HG02759 (cell line): Measurements from ENCODE around the gene ZFPM1.
A peak's percentile ranks its signal among the peaks of the same experiment; 100 is the strongest.

Experiments
- ATAC-seq: cut with Tn5 transposase; IDR thresholded peaks from one replicate; pipeline ENCODE4 v1.9.1; 2021; ENCODE audit warnings: mild to moderate bottlenecking, moderate library complexity; ENCODE audit not compliant: unreplicated experiment

ZFPM1 gene

DNA sequence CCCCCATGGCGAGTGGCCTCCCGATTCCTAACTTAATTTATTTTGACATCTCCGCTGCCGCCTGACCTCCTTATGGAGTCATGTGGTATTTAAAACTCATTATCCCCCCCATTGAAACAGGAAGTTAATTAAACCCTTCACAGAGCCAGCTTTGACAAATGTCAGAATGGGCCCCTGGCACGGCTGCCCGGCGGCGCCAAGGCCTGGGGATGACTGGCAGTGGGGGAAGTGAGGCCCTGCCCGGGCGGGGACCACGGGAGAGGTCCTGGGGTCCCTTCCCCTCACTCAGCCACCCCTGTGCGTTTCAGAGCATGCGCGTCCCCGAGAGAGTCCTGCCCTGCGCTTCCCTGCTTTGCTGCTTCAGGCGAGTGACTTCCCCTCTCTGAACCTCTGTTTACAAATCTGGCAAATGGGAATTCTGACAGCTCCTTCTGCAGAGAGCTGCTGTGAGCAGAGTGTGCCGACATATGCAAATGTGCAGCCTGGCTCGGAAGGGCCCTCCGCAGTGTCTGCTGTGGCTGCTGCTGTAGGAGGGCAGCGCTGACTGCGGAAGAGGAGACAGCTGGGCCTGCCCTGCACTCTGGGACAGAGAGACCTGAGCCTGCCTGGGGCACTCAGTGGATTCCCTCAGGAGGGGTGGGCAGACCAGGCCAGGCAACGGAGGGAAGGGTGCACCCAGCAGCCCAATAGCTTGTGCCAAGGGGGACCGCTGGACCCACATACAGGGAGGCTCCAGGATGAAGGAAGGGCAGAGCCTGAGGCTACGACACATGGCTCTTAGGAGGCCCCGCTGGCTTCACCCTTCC is 4.4 kb upstream of the ZFPM1 start:
- ATAC-seq: no peak

DNA sequence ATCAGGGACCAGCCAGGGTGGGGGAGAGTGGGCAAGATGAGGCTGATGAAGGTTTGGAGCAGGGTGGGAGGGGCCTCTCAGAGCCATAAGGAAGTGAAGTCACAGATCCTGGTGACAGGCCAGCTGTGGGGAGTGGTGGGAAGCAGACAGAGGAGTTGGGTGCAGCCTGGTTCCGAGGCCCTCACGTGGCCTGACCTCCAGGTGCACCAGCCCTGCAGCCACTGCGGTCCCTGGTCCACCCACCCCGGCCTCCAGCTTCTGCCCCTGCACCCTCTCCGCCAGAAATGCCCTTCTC is 3.9 kb upstream of the ZFPM1 start:
- no peak for ATAC-seq

DNA sequence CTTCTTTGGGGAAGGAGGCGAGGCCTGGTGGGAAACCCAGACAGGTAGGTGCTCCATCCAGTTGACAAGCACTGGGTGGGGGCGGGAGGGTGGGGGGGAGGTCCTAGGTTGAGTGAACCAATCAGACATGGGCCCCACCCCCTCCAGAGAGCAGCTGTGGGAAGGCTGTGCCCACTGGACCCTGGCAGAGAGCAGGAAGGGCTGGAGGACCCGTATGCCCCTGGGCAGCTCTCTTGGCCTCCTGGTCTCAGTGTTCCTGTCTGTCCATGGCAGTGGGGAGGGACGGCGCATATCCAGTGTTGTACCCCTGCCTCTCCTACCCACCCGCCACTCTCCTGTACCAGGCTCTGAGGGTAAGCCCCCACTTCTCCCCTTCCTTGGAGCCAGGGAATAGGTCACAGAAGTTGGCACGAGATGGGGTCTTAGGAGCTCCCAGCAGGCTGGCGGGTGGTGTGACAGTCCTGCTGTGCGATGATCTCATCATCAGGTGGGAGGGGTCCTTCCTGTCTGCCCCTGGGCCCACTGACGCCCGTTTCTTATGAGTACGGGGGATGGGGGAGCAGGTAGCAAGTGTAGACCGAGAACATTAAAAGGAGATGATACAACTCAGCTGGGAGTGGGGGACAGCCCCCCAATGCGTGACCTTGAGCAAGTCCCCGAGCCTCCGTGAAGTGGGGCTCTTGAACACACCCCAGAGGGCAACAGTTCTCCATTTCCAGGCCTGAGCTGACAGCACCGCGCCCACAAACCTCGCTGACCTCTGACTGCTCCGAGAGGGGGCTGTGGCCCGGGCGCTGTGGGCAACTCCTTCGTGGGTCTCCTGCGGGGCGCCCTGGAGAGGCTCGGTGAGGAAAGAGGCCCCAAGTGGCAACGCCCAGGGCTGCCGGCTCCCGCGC is 1.2 kb upstream of the ZFPM1 start:
- ATAC-seq: no peak

DNA sequence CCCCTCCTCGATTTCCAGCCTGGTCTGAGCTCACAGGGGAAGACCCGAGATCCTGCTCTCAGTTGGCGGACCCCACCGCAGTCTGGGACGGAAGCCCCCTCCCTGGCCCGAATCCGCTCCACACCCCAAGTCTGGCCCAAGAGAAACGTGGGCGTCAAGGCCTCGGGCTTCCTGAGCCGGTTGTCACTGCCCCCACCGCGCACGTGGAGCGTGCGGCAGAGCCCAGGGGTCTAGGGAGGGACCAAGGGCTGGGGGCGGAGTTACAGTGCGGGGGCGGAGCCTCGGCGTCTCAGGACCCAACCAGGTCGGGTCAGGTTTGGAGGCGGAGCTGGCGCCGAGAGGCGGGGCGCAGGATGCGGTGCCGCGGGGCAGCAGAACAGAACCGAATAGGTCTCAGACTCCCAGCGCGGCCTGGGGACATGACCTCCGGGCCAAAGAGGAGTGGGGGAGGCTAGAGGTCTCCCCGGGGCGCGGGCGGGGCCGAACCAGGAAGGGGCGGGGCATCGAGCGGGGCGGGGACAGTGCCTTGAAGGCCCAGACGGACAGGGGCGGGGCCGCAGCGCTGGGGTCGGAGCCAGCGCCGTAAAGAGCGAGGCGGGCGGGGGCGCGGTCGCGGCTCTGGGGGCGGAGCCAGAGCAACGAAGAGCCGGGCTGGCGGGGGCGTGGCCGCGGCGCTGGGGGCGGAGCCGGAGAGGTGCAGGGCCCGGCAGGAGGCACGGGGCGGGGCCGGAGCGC is 431 bp upstream of the ZFPM1 start:
- peak; percentile 66 for ATAC-seq

DNA sequence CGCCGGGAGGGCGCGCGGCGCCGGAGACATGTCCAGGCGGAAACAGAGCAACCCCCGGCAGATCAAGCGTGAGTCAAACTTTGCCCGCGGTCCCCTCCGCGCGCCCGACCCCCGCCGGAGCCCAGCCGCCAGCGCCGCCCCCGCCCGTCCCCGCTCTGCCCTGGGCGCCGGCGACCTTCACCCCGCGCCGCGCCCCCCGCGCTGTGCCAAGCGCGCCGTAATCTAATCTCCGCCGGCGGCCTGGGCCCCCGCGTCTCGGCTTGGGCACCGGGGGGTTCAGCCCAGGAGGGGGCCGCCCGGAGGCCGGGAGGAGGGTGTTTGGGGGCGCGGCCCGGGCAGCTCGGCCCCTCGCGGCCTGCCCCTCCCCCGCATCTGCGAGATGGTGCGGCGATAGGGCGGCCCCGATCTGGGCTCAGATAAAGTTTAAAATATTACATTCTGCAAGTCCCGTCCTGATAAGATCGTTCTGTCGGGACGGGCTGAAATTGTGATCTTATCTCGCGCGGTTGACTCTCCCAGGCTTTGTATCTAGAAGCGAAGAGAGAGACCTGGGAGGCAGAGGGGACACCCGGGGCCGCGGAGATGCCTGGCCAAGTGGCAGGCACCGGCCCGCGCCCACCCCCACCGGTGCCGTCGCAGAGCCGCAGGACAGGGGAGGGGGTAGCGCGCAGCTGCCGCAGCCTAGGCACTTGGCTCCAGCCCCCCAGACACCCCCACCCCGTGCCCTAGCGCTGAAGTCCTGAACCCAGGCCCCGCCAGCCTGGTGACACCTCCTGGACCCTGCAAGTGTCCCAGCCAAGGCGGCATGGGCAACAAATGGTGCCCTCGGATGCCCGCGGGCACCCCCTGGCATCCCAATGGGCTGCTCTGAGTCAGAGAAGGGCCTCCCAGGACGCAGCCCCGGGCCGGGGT is 787 bp downstream of the ZFPM1 start:
- ATAC-seq: peak; percentile 3

DNA sequence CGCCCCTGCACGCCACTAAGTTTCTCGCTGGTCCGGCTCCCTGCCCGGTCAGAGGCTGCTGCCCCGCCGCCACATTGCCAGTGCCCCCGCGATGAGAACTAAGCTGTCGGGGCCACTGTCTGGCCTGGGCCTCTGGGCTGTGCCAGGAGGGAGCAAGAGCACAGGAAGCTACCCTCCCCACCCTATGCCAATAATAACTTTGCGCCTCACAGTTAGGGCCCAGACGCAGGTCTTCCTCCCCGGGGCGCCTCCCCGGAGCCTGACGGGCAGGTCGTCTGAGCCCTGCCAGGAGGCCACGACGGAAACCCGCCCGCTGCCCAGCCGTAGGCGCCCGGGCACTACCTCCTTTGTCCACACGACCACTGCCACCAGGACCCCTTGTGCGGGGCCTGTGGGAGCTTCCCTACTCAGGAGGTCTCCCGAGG is 1.5 kb downstream of the ZFPM1 start:
- ATAC-seq: no peak

GRCh38 chr16:88455610-88456355 is 2.7 kb downstream of the ZFPM1 start:
- ATAC-seq: no peak

- ATAC-seq: no peak
These were observed 3.5 kb downstream of the ZFPM1 start for GRCh38 chr16:88456356-88457292.

- no peak for ATAC-seq
These were observed 5.1 kb downstream of the ZFPM1 start for GRCh38 chr16:88458039-88458772.

DNA sequence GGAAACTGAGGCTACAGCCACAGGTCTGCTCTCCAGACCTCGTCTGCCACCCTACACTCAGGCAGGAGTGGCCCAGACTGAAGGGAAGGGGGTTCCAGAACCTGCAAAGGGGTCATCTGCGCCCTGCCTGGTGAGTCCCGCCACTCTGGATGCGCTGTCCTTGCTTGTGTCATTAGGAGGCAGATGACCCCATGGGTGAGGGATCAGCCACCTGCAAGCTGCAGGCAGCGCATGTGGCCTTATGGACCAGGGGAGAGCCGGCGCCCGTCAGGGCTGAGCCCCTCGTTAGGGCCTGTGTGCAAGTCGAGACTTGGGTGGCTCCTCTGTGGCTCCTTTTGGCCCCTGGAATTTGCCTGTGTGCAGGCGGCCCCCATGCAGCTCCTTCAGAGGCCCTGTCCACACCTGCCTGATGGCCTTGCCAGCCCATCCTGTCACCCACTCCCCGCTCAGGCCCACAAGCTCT is 5.7 kb downstream of the ZFPM1 start:
- no peak for ATAC-seq

DNA sequence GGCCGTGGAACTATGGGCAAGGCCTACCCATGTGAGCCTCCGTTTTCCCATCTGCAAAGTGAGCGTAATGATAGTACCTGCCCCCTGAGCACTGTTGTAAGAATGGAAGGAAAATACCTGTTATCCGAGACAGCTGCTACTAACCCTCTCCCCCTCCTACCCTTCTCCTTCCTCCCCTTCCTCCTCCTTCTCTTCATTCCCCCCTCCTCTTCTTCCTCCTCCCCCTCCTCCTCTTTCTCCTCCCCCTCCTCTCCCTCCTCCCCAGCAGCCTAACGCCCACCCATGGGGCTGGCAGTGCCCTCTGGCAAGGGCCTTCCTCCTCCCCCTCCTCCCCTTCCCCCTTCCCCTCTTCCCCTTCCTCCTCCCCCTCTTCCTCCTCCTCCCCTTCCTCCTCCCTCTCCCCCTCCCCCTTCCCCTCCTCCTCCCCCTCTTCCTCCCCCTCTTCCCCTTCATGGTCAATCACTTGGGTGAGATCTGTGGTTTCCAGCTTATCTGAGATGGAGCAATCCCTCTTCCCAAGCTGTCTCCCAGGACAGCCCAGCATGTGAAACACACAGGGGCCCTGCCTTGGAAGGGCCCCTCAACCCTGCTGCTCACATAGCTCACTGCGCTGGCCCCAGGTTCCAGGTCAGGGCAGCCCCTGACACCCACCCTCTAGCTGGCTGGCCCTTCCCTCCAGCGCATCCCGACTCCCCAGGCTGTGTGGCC is 6.4 kb downstream of the ZFPM1 start:
- ATAC-seq: no peak

GRCh38 chr16:88460496-88461330 is 7.6 kb downstream of the ZFPM1 start:
- no peak for ATAC-seq

DNA sequence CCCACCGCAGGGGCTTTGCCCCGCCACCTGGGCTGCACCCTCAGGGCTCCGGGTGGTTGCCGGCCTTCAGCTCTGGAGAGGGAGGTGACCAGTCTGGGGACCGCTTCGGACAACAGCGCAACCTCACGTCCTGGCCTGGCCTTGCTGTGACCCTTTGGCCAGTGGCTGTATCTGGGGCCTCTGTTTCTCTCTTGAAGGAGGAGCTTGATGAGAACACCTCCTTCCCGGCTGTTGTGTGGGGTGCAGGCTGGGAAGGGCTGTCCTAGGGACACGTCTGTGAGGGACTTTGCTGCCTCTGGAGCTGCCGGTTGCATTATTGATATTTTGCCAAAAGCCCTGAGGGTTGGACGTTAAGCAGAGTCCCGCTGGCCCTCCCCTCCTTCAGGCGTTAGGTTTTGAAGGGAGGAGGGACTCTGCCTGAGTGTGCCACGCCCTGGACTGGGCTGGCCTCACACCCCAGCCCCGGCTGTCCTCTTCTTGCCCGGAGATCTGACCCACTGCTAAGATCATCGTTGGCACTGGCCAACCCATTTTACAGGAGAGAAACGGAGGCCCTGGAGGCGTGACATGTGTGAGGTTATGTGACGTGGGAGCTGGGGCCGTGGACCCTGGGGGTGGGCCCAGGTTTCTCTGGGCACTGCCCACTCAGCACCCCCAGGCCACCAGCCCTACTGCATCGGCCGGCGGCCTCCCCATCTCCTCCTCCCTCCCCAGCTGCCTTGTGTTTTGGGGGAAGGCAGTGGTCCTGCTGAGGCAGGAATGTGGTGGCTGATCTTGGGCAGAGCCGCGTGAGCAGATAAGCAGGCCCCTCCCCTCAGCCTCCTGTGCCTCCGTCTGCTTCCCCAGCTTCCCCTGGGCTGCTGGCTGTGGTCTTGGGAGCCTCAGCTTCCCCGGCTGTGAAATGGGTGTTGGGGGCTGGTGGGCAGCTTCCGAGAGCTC is 8.5 kb downstream of the ZFPM1 start:
- ATAC-seq: no peak

GRCh38 chr16:88462396-88462795 is 9.3 kb downstream of the ZFPM1 start:
- ATAC-seq: no peak

DNA sequence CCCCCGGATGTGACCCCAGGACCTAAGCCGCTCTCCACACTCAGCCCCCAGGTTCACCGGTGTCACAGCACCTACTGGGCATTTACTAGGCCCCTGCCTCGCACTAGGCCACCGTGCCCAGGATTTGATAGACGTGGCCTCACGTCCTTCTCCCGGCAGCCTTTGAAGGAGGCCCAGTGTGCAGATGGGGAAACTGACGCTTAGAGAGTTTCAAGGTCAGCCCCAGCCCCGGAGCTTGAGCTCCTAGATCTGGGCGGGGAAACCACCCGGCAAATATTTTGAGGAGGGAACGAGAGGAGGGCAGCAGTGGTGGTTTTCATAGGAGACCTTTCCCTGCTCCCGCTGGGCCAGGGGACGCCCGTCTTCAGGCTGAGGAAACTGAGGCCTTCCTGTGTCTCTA is 10.3 kb downstream of the ZFPM1 start:
- ATAC-seq: no peak
